Caki2 (cell line): Measurements from ENCODE around the gene TTC38. TPM values are rescaled to one million over a fixed set of nuclear protein-coding genes. Genes with fewer than 3 reads are reported as not detected.

Experiments
- DNase-seq: peaks from one replicate; pipeline ENCODE4 v3.0.0-alpha.2; 2015; ENCODE audit warnings: low read depth
- in situ Hi-C: cut with HindIII; loops from 2 replicates; pipeline ENCODE4 v1.10.0; 2016; ENCODE audit warnings: low sequenced_read_pairs, low pct_unique_long_range_greater_than_20kb, mixed read lengths
- total RNA-seq: library from RNA; depleted of rRNA; stranded (reverse); fragments of >200 nt; shearing (Covaris generic); gene quantifications from 2 replicates; pipeline ENCODE4 v1.2.3, GENCODE V29; 2014; ENCODE audit warnings: low replicate concordance

Gene TTC38
- total RNA-seq, 1 experiment from 2014 or later: 46.5 TPM

DNA sequence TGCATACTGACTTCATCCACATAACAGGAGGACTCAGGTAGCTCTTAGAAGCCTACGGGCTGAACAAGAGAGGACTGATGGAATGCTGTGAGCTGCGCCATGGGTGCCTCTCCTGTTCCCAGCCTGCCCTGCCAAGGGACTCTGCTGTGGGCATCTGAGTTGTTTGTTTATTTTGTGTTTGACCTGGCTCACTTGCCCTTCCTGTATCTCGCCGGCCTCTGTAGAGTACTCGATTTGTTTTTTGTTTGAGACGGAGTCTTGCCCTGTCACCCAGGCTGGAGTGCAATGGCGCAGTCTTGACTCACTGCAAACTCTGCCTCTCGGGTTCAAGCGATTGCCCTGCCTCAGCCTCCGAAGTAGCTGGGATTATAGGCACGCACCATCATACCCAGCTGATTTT is 1.8 kb downstream of the TTC38 start:
- in situ Hi-C loops: loop anchor here (25.0 kb wide), 1 partner anchor 132 kb away; no protein-coding TSS in a partner anchor

DNA sequence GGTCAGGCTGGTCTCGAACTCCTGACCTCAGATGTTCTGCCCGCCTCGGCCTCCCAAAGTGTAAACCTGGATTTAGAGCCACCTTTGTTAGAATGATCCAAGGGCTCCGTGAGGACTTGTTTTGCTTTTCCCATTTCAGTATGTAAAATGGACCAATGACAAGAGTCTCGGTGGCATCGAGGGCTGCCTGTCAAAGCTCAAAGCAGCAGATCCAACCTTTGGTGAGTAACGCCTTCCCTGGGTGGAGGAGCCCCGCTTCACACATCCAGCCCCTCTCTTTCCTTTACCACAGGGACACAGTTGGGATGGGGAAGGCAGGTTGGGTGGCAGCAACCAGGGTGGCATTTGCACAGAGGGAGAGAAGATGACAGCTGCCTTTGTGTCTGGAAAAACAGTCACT is 4.4 kb downstream of the TTC38 start:
- in situ Hi-C loops: loop anchor here (25.0 kb wide), 1 partner anchor 135 kb away; no protein-coding TSS in a partner anchor
- DNase-seq: no peak

More for the DNA sequence above, 1.8 kb downstream of the TTC38 start:
- no peak for DNase-seq

DNA sequence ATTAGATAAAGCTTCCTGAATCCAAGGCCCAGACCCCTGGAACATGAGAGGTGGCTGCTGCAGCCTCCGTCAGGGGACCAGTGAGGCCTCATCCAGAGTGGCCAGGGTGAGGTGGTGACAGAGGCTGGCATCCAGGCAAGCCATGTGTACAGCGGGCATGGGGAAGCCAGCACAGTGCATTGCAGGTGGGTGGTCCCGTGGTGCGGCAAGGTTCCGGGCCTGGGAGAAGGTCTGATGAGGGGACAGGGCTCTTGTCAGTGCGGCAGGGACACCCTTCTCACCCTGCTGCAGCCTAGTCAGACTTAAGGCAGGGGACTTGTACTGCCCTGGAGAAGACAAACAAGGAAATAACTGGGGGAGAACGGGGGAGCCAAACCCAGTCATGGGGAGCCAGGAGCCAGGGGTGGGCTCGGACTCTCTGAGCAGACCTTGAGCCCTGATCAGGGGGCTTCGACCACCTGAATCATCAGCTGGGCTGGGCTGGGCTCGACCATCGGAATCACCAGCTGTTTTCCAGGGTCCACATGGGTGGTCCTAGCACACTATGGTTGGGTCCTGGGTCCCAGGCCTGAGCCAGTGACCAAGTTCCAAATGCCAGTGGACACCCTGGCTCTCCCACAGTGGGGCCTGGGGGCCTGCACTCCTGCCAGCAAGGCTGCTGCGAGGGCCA is 5.1 kb downstream of the TTC38 start:
- in situ Hi-C loops: loop anchor here (25.0 kb wide), 1 partner anchor 136 kb away; no protein-coding TSS in a partner anchor
- DNase-seq: no peak

DNA sequence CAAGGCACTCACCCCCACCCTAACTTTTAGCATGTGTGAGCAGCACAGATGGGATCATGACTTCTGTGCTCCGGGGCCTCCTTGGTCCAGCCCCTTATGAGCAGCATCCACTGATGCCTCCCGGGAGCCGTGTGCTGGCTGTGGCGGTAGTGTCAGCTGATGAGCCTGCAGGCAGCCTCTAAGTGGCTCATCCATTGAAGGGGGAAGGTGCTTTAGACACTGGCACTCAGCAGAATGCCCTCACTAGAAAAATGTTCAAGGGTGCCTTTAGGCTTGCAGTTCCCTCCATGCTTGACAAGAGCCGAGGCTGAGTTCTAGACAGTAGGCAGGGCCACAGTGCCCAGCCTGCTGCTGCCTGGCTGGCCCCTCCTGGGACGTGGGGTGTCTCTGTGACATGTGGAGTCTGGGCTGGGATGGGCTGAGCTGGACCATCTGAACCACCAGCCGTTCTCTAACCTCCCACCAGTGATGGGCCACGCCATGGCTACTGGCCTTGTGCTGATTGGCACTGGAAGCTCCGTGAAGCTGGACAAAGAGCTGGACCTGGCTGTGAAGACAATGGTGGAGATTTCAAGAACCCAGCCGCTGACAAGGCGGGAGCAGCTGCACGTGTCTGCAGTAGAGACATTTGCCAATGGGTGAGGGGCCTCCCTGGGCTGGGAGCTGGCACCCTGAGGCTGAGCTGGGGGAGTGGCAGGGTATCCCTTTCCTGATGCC is 5.8 kb downstream of the TTC38 start:
- in situ Hi-C loops: loop anchor here (25.0 kb wide), 1 partner anchor 136 kb away; no protein-coding TSS in a partner anchor
- DNase-seq: no peak

DNA sequence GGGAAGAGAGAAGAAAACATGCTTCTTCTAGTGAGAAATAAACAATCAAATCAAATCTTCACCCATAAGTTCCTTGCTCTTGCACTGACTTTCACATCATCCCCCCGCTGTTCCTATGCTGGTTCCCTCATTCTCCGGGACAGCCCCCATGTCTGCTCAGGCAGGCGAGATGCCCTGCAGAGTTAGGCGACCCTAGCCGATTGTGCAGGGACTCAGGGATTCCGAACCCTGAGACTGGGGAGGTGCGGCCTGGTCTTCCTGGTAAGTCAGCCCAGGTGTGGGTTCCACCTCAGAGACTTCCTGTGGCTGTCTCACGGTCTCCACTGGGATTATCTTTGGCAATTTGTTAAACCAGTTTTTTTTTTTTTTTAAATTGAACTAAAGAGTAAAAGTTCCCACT is 6.6 kb downstream of the TTC38 start:
- in situ Hi-C loops: loop anchor here (25.0 kb wide), 1 partner anchor 137 kb away; no protein-coding TSS in a partner anchor
- DNase-seq: no peak

DNA sequence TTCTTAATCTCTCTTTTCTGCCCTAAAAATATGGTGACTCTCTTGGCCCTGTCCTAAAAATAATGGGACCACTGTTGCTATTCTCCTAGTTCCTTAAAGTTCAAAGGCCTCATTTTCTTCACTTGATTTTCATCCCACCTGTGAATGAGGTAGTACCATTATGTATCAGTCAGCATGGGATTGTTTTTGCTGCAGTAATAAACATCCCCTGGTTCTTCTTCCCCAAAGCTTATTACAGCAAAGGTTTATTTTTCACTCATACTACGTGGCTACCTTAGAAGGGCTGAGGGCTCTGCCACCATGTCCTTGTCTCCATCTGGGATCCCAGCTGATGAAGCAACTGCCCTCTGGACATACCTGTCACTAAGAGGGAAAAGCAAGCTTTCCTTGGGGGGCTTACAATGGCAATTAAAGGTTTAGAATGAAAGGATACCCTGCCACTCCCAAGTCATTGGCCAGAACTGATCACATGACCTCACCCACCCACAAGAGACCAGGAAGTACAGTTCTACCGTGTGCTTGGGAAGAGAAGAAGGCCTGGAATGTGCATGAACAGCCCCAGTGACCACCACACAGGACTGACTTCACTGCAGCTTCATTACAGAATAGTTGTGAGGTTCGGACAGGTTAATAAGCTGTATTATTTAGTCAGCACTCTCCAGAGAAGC is 7.8 kb downstream of the TTC38 start:
- DNase-seq: no peak
- in situ Hi-C loops: loop anchor here (25.0 kb wide), 1 partner anchor 263 kb away; no protein-coding TSS in a partner anchor

DNA sequence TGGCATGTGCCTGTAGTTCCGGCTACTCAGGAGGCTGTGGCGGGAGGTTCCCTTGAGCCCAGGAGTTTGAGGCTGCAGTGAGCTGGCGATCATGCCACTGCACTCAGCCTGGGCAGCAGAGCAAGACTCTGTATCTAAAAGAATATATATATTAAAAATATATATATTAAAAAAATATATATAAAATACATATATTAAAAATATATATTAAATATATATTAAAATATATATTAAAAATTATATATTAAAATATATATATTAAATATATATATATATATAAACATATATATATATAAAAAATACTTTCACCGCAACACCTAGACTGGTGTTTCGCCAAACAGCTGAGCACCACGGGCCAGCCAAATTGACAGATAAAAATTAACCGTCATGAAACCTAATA is 8.8 kb downstream of the TTC38 start:
- in situ Hi-C loops: loop anchor here (25.0 kb wide), 1 partner anchor 264 kb away; no protein-coding TSS in a partner anchor
- no peak for DNase-seq

DNA sequence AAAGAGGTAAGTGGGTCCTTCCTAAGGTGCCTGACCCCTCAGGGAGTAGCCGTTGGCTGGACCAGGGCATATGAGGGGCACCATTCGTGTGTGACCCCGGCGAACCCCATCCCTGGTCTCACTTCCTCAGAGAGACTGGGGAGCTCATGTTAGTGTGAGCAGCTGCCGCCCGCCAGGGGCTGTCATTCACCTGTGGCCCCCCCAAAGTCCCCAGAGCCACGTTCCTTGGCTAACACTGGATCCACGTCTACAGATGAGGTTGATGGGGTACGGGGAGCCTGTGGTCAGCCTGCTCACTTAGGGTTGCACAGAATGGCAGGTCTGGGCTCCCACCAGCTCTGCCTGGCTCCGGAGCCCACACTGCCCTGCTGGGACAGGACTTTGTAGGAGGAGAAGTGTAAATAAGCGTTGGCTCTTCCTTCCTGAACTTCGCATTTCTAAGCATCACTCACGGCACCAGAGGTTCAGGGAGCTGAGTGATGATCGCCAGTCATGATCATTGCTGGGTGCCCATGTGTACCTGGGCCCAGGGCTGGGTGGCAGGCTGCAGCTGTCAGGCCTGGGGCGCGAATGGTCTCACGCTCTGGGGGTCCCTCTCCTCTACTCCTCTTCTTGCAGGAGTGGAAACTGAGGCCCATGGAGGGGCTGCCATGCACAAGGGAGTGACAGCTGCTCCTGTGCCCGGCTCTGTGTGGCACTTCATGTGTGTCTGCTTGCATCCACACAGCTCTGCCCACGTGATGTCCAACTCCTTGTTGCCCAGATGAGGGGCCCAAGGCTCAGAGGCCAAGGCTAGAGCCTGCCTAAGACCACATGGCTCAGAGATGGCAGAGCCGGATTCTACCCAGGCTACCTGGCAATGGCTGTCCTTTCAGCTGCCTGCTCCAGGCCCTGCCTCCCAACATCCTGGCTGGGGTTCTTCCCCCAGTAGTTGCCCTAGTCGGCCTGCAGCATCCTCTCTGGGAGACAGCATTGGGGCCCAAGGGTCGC is 11.1 kb downstream of the TTC38 start:
- DNase-seq: no peak
- in situ Hi-C loops: loop anchor here (25.0 kb wide), 1 partner anchor 267 kb away; no protein-coding TSS in a partner anchor

DNA sequence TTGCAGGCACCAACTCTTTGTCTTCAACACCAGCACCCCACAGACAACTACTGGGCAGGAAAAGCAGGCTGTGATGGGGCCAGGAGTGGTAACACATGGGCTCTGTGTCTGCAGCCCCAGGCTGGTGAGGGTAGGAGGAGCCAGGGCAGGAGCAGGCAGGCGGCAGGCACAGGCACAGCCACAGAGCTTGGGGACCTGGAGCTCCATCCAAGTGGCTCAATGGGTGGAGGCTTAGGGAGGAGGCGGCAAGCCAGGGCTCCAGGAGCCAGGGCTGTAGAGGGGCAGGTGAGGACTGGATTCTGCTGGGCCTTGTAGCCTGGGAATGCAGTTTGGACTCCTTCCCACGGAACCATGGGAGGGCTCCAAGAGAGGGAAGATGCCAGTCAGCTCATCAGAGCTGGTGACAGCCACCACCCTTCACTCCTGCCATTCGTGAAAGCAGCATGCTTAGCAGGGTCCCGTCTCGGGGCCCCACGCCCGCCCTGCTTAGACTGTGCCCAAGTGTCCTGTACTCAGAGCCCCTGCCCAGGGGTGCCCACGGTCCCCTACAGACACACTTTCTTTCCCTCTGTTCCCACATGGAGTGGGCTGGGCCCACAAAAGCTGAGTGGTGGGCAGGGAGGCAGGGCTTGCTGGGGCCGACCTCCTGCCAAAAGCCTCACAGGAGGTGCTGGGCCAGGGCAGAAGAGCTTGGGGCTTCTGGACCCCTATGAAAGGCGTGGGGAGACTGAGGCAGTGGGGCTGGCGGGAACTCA is 12.4 kb downstream of the TTC38 start:
- DNase-seq: no peak
- in situ Hi-C loops: loop anchor here (25.0 kb wide), 1 partner anchor 268 kb away; no protein-coding TSS in a partner anchor

DNA sequence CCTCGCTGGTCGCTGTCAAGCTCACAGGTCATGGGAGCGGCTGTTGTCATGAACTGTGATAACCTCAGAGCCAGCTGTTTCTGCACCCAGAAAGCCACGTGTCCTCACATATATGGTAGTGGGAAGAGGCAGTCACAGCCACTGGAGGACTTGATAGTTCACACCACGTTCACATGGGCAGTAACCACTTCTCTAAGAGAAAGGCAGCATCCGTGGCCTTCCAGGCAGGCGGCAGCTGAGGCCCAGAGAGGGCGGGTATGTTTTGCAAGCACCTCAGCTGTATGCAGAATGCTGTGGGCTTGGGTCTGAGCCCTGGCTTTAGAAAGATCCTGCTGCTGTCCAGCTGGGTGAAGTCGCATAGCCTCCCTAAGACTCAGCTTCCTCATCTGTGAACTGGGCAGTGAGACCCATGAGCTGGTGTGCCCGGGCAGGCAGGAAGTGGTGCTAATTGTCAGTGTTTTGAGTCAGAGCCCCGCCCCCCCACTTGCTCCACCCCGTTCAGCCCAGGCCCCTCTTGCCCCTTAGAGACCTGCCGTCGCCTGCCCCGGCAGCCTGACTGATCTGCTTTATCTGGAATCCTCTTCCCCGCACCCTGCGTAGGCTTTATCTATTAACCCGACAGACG is 13.3 kb downstream of the TTC38 start:
- no peak for DNase-seq
- in situ Hi-C loops: loop anchor here (25.0 kb wide), 1 partner anchor 269 kb away; no protein-coding TSS in a partner anchor

DNA sequence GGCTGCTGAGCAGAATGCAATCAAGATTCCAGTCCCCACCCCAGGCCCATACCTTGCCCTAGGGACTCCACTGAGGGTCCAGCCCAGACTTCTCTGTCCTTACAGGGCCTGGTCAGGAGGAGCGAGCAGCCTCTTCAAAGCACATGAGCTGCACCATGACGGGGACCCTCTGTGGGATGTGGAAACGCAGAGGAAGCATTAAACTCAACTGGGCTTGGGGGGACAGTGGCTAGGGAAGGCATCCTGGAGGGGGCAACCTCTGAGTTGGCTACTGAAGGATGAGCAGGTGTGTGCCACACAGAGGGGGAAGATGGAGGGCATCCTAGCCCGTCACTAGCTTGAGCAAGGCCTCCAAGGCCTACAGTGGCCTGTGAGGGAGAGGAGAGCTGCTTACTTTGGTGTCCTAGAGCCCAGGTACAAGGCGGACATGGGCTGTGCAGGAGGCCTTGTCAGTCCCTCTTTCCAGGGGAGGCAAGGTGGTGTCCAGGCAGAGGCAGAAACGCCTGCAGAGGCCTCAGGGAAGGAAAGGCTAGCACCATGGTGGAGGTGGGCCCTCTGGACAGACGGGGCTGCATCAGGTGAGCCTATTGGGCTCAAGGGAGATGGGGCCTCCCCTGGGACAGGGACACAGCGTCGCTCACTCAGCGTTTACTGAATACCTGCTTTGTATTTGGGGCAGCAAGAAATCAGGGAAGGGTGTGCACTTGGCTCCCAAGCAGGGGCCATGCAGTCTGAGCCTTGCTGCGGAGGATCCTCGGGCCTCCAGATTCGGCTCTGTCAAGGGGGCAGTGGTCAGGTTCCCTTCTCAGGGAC is 14.3 kb downstream of the TTC38 start:
- no peak for DNase-seq
- in situ Hi-C loops: loop anchor here (25.0 kb wide), 1 partner anchor 270 kb away; no protein-coding TSS in a partner anchor

DNA sequence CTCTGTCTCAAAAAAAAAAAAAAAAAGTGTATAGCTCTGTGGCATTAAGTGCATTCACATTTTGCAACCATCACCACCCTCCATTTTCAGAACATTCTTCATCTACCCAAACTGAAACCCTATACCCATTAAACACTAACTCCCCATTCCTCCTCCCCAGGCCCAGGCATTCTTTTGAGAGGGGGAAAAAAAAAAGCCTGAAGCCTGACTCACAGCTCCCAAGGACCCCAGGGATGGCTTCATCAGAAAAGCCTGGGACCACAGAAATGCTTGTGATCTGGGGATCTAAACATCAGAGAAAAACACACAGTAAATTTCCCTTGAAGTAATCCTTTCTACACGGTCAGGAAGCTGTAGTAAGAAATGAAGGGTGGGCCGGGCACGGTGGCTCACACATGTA is 18.2 kb downstream of the TTC38 start:
- no peak for DNase-seq
- in situ Hi-C loops: loop anchor here (25.0 kb wide), 1 partner anchor 274 kb away; no protein-coding TSS in a partner anchor

DNA sequence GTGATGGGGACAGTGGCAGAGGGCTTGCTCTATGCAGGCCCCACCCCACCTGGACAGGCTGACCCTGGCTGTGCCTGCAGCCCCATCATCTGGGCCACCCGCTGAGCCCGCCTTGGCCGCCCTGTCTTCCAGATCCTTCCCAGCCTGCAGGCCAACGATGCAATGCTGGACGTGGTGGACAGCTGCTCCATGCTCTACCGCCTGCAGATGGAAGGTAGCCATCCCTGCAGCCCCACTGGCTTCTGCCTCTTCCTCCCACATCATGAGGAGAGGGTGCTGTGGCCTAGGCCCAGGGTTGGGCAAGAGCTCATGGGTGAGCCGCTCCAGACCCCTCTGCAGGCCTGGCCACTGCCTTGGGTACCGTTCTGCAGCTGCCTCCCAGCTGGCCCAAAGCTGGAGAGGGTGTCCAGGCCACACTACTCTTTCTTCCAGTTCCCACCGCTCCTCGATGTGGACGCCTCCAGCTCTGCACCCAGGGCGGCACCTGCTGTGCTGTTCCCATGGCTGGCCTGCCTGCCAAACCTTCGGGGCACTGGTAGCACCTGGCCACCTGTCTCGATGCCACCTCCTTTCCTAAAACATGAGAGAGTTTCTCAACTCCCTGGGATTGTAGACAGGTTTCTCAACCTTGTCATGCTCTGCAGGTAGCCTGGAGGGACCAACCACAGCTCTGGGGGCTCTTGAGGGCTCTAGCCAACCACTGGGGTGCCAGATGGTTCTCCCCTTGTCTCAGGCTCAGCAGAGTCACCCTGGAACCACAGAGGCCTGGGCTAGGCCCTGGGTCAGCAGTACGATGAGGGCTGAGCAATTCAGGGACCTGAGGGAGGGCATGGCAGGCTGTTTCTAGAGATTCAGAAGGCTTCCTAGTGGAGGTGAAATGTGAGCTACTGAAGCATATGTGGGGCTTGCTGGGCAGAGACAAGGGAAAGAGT is 19.4 kb downstream of the TTC38 start:
- DNase-seq: no peak
- in situ Hi-C loops: loop anchor here (25.0 kb wide), 1 partner anchor 275 kb away; no protein-coding TSS in a partner anchor

DNA sequence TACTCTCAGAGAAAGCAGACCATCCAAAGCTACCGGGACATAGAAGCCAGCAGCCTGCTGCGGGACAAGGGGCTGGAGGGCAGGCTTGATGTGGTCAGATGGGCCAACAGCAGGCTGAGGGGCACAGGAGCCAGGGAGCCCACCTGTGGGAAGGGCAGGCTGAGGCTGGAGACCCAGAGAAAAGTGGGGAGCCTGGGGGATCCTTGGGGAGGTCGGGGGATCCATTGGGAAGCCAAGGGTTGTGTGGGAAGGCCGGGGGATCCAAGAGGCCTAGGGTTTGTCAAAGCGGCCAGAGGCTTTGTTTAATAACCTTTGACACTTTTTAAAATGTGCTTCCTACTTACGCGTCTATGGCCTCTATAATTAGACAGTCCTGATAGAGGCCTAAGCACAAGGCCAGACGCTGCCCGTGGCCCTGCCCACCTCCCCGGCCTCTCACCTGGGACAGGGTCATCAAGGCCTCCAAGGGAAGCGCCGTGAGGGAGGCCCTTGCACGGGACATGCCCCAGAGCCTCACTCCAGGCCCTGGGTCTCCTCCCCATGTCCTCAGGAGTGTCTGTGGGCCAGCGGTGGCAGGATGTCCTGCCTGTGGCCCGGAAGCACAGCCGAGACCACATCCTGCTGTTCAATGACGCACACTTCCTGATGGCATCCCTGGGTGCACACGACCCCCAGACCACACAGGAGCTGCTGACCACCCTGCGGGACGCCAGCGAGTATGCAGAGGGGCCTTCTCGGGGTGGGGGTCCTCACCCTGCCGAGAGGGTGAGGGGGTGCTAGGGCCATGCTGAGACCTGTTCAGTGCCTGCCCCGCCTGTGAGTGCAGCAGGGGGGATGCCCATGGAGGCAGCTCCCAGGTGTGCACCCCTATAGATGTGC is 20.3 kb downstream of the TTC38 start:
- in situ Hi-C loops: loop anchor here (25.0 kb wide), 1 partner anchor 276 kb away; no protein-coding TSS in a partner anchor
- no peak for DNase-seq
